B cell (primary cell): ENCODE measurements around the gene P2RX3. TPM values are rescaled to one million over a fixed set of nuclear protein-coding genes. Genes with fewer than 3 reads are reported as not detected.

Source experiments
- ATAC-seq: fragments of 200-7000 bp; cut with Tn5 transposase; one replicate; pipeline ENCODE4 v1.10.0; 2021; ENCODE audit warnings: low read depth, mild to moderate bottlenecking, moderate number of reproducible peaks, moderate library complexity
- CTCF ChIA-PET: fragments of 350-600 bp; sonication (Branson Sonifier 250); formaldehyde crosslinking; loops from one replicate; lab custom pipeline; 2021; ENCODE audit warnings: antibody characterized with exemption, inconsistent platforms; lab: Charles Lee
- POLR2A ChIA-PET: fragments of 350-600 bp; sonication (Branson Sonifier 250); formaldehyde crosslinking; loops from one replicate; lab custom pipeline; 2021; ENCODE audit warnings: antibody characterized with exemption; lab: Charles Lee
- DNase-seq: peaks from one replicate; pipeline ENCODE4 v3.0.0; 2013
- H2AFZ ChIP-seq: 2 replicates; pipeline ENCODE4 v1.6.1; 2012; ENCODE audit warnings: mild to moderate bottlenecking, low read depth, low read length; ENCODE audit not compliant: insufficient read depth, poor library complexity, severe bottlenecking
- H3K27ac ChIP-seq, 2 donors: 1 replicate in 1 of 2; 2 replicates in 1 of 2; pipeline ENCODE4 v1.5.1; 2012 to 2013; ENCODE audit warnings: low read length in 2 of 2, mild to moderate bottlenecking in 2 of 2, moderate library complexity in 1 of 2
- H3K27me3 ChIP-seq, 4 experiments: fragments of 200-600 bp in 1 of 4; sonication (generic) in 1 of 4; replicated peaks in 1 of 4; 1 replicate in 2 of 4; 2 replicates in 2 of 4; pipeline versions ENCODE4 v1.6.1 to v1.7.0; 2013 to 2016; ENCODE audit warnings: low read length in 3 of 4, mild to moderate bottlenecking in 2 of 4, mixed read lengths in 1 of 4, moderate library complexity in 1 of 4; ENCODE audit not compliant: insufficient read depth in 4 of 4, control insufficient read depth in 3 of 4; ENCODE audit errors: control extremely low read depth in 1 of 4
- H3K36me3 ChIP-seq, 2 experiments: replicated peaks in 1 of 2; 1 replicate in 1 of 2; 2 replicates in 1 of 2; pipeline versions ENCODE4 v1.6.1 to v1.7.1; 2013; ENCODE audit warnings: low read length in 1 of 2; ENCODE audit not compliant: insufficient read depth in 2 of 2, control insufficient read depth in 1 of 2; ENCODE audit errors: control extremely low read depth in 1 of 2, extremely low read depth in 1 of 2
- H3K4me1 ChIP-seq, 2 donors: fragments of 200-600 bp in 1 of 2; sonication (generic) in 1 of 2; 1 replicate in 1 of 2; 2 replicates in 1 of 2; pipeline versions ENCODE4 v1.5.1 to v1.6.1; 2013 to 2017; ENCODE audit warnings: low read length in 2 of 2; ENCODE audit not compliant: control insufficient read depth in 2 of 2, insufficient read depth in 2 of 2
- H3K4me2 ChIP-seq: replicated peaks from 2 replicates; pipeline ENCODE3; 2012; ENCODE audit warnings: mild to moderate bottlenecking, low read depth, low read length; ENCODE audit not compliant: poor library complexity, severe bottlenecking
- H3K4me3 ChIP-seq, 5 experiments: fragments of 200-600 bp in 1 of 5; sonication (generic) in 1 of 5; 1 replicate in 3 of 5; 2 replicates in 2 of 5; pipeline versions ENCODE4 v1.5.1 to v1.7.0; 2011 to 2016; ENCODE audit warnings: low read length in 4 of 5, mild to moderate bottlenecking in 4 of 5, low read depth in 2 of 5, control low read depth in 1 of 5, moderate library complexity in 1 of 5; ENCODE audit not compliant: insufficient read depth in 1 of 5; ENCODE audit errors: control extremely low read depth in 1 of 5, extremely low read depth in 1 of 5
- H3K79me2 ChIP-seq: fragments of 200-600 bp; sonication (generic); one replicate; pipeline ENCODE4 v1.6.0; 2016; ENCODE audit warnings: low read length; ENCODE audit not compliant: control insufficient read depth, insufficient read depth
- H3K9ac ChIP-seq: fragments of 200-600 bp; sonication (generic); 2 replicates; pipeline ENCODE4 v1.6.1; 2017; ENCODE audit warnings: mild to moderate bottlenecking, low read length, moderate library complexity
- H3K9me3 ChIP-seq, 3 donors: one replicate each; pipeline versions ENCODE4 v1.6.1 to v1.7.1; 2013; ENCODE audit warnings: low read length in 2 of 3; ENCODE audit not compliant: control insufficient read depth in 2 of 3, insufficient read depth in 1 of 3; ENCODE audit errors: control extremely low read depth in 1 of 3
- H4K20me1 ChIP-seq: 2 replicates; pipeline ENCODE4 v1.6.0; 2012; ENCODE audit warnings: mild to moderate bottlenecking, low read length; ENCODE audit not compliant: insufficient read depth, control insufficient read depth, poor library complexity, severe bottlenecking
- H3K27ac Mint-ChIP-seq: one replicate; pipeline ENCODE4 v1.8.0; 2021; ENCODE audit warnings: mixed read lengths
- H3K27me3 Mint-ChIP-seq: one replicate; pipeline ENCODE4 v1.8.0; 2021; ENCODE audit warnings: mixed read lengths
- H3K4me1 Mint-ChIP-seq: one replicate; pipeline ENCODE4 v1.8.0; 2021; ENCODE audit warnings: mixed read lengths
- H3K4me3 Mint-ChIP-seq: one replicate; pipeline ENCODE4 v1.8.0; 2021; ENCODE audit warnings: mixed read lengths
- H3K9me3 Mint-ChIP-seq: one replicate; pipeline ENCODE4 v1.8.0; 2022; ENCODE audit warnings: mixed read lengths; ENCODE audit not compliant: insufficient read depth
- EZH2 ChIP-seq: IDR thresholded peaks from 2 replicates; pipeline ENCODE4 v1.6.1; 2012; ENCODE audit warnings: borderline replicate concordance, low read depth, mild to moderate bottlenecking, moderate library complexity, low read length; ENCODE audit not compliant: insufficient read depth, poor library complexity, severe bottlenecking
- WGBS: methylation state at CpG from one replicate; pipeline ENCODE4 v1.1.5; 2013; ENCODE audit warnings: missing lambda C conversion rate; ENCODE audit not compliant: insufficient coverage; 5-methylcytosine and 5-hydroxymethylcytosine counted together
- intact Hi-C: fragments of 100-400 bp; cut with micrococcal nuclease; formaldehyde crosslinking; loops from one replicate; pipeline ENCODE4 v1.10.0; 2022
- polyA plus RNA-seq: library from polyadenylated mRNA; depleted of rRNA; stranded (reverse); fragments of >200 nt; gene quantifications from 2 replicates; pipeline ENCODE4 v1.2.3, GENCODE V29; 2012
- total RNA-seq, 2 donors: library from RNA; stranded (reverse); fragments of 120-200 nt in 1 of 2; gene quantifications; 1 replicate in 1 of 2; 2 replicates in 1 of 2; pipeline versions ENCODE4 v1.2.3 to v1.2.4, GENCODE V29; 2013 to 2022
- TF ChIP-seq, protein P1 (sequence below): fragments of 200-600 bp; IDR thresholded peaks from one replicate; pipeline ENCODE4 v1.8.0; 2022; ENCODE audit warnings: antibody characterized with exemption, mild to moderate bottlenecking

P2RX3 gene
- total and polyA plus RNA-seq, 2 donors (not counting 1 experiment from before 2014, with no cell fraction given), result not detected

DNA sequence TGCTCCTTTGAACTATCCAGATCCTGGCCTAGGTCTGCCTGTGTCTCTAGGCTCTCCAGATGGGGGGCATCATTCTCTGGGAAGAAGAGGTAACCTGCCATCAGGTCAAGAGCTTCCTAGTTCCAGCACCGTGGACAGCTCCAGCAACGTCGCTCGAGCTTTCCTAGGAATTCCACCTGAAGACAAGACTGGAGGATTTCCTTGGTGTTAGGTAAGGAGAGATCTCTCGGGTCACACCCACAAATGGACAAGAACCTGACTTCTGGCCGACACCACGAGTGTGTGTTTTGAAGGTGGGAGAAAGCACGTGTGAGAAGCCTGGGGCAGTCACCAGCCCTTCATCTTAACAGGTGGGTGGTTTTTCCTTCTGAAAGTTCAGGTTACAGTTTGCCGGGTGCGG, 41.6 kb downstream of the P2RX3 start:
- Histone ChIP-seq H3K79me2 (no peaks in the 10 kb centered on the region), H3K9ac (no peak overlapping the region), H2AFZ (no peak overlapping the region), H3K4me2 (no peak overlapping the region), H3K27me3 (peaks cover 0 to 5% (median 0%) of the 10 kb centered on the region in 4 experiments), H3K36me3 (no peaks in the 10 kb centered on the region), H3K4me3 (no peak overlapping the region), H3K9me3 (no peaks in the 10 kb centered on the region), H4K20me1 (no peaks in the 10 kb centered on the region), H3K27ac (no peak overlapping the region), H3K4me1 (no peaks in the 10 kb centered on the region)
- TF ChIP-seq, protein P1, sequence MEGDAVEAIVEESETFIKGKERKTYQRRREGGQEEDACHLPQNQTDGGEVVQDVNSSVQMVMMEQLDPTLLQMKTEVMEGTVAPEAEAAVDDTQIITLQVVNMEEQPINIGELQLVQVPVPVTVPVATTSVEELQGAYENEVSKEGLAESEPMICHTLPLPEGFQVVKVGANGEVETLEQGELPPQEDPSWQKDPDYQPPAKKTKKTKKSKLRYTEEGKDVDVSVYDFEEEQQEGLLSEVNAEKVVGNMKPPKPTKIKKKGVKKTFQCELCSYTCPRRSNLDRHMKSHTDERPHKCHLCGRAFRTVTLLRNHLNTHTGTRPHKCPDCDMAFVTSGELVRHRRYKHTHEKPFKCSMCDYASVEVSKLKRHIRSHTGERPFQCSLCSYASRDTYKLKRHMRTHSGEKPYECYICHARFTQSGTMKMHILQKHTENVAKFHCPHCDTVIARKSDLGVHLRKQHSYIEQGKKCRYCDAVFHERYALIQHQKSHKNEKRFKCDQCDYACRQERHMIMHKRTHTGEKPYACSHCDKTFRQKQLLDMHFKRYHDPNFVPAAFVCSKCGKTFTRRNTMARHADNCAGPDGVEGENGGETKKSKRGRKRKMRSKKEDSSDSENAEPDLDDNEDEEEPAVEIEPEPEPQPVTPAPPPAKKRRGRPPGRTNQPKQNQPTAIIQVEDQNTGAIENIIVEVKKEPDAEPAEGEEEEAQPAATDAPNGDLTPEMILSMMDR, result no peak
- no peak for TF ChIP-seq EZH2
- Mint-ChIP-seq H3K27ac (no peak overlapping the region), H3K27me3 (peaks cover 20% of the 10 kb centered on the region), H3K4me1 (no peaks in the 10 kb centered on the region), H3K4me3 (no peak overlapping the region), H3K9me3 (no peaks in the 10 kb centered on the region)
- DNase-seq (no peak), ATAC-seq (no peak)
- intact Hi-C loops, result no loop called here
- POLR2A ChIA-PET, result no interaction called here
- 40% methylated on average over 7 of the region's 10 CpGs for WGBS
- CTCF ChIA-PET, result no interaction called here

GRCh38 chr11:57380975-57381374, 42.8 kb downstream of the P2RX3 start, which contains the start of gene PRG3:
Gene PRG3, minus strand, starts transcription at chr11:57381150. Its CDS starts 442 bp downstream, at chr11:57380708.
- Histone ChIP-seq H3K27me3 (peaks cover 0 to 5% (median 0%) of the 10 kb centered on the region in 4 experiments), H3K79me2 (no peaks in the 10 kb centered on the region), H3K4me3 (no peak within 1 kb of the TSS), H3K9me3 (no peaks in the 10 kb centered on the region), H3K4me2 (no peak within 1 kb of the TSS), H3K36me3 (no peaks in the 10 kb centered on the region), H4K20me1 (no peaks in the 10 kb centered on the region), H2AFZ (no peak within 1 kb of the TSS), H3K9ac (no peak within 1 kb of the TSS), H3K27ac (no peak within 1 kb of the TSS), H3K4me1 (no peaks in the 10 kb centered on the region)
- no peak within 1 kb of the TSS for H3K27ac Mint-ChIP-seq
- no peaks in the 10 kb centered on the region for H3K4me1 Mint-ChIP-seq
- ATAC-seq (no peak), DNase-seq (no peak)
- peaks cover 20% of the 10 kb centered on the region for H3K27me3 Mint-ChIP-seq
- ChIA-PET POLR2A (no interaction called here), CTCF (no interaction called here)
- H3K4me3 Mint-ChIP-seq, result no peak within 1 kb of the TSS
- TF ChIP-seq, protein P1, result no peak
- TF ChIP-seq EZH2, result no peak
- 87% methylated on average over 2 of the region's 2 CpGs for WGBS
- intact Hi-C loops, result no loop called here
- no peaks in the 10 kb centered on the region for H3K9me3 Mint-ChIP-seq
